Transverse colon (tissue), 4 donors: ENCODE results near the gene KHDC4. TPM values are rescaled to one million over a fixed set of nuclear protein-coding genes. Genes with fewer than 3 reads are reported as not detected.

Experiments used
- DNase-seq: peaks from one replicate; pipeline ENCODE4 v3.0.0-alpha.2; 2019
- H3K27ac ChIP-seq, 4 donors: fragments of 200-600 bp; sonication (generic); 2 replicates each; pipeline ENCODE4 v1.5.1; 2016 to 2018; ENCODE audit warnings: inconsistent platforms in 4 of 4
- H3K27me3 ChIP-seq: fragments of 200-600 bp; sonication (generic); 2 replicates; pipeline ENCODE4 v1.5.1; 2017; ENCODE audit warnings: inconsistent platforms
- H3K36me3 ChIP-seq, 4 donors: fragments of 200-600 bp; sonication (generic); 2 replicates each; pipeline ENCODE4 v1.5.1; 2017 to 2019; ENCODE audit warnings: inconsistent platforms in 4 of 4
- H3K4me1 ChIP-seq, 4 donors: fragments of 200-600 bp; sonication (generic); 2 replicates each; pipeline ENCODE4 v1.5.1; 2017 to 2020; ENCODE audit warnings: inconsistent platforms in 4 of 4
- H3K4me3 ChIP-seq, 4 donors: fragments of 200-600 bp; sonication (generic); 1 replicate in 1 of 4; 2 replicates in 3 of 4; pipeline versions ENCODE4 v1.5.1 to v1.6.1; 2017 to 2019; ENCODE audit warnings: inconsistent platforms in 4 of 4
- H3K9me3 ChIP-seq, 2 donors: fragments of 200-600 bp; sonication (generic); 2 replicates each; pipeline ENCODE4 v1.5.1; 2017 to 2019; ENCODE audit warnings: inconsistent platforms in 2 of 2
- CTCF ChIP-seq, 5 experiments: fragments of 200-600 bp in 3 of 5; fragments of 450-650 bp in 2 of 5; sonication (generic) in 3 of 5; IDR thresholded peaks; 1 replicate in 2 of 5; 2 replicates in 3 of 5; pipeline ENCODE4 v1.5.1; 2016 to 2017; ENCODE audit warnings: antibody characterized with exemption in 5 of 5, inconsistent platforms in 3 of 5, mild to moderate bottlenecking in 2 of 5, moderate library complexity in 1 of 5
- EP300 ChIP-seq: sonication (generic); formaldehyde crosslinking; IDR thresholded peaks from one replicate; pipeline ENCODE4 v1.6.1; 2017; ENCODE audit warnings: antibody characterized with exemption, low read depth
- POLR2A ChIP-seq: fragments of 450-650 bp; IDR thresholded peaks from one replicate; pipeline ENCODE4 v1.6.1; 2016; ENCODE audit warnings: antibody characterized with exemption, mild to moderate bottlenecking, moderate library complexity
- POLR2AphosphoS5 ChIP-seq, 3 donors: sonication (generic); formaldehyde crosslinking; IDR thresholded peaks; one replicate each; pipeline ENCODE4 v1.6.1; 2016; ENCODE audit warnings: antibody characterized with exemption in 3 of 3
- WGBS, 2 donors: methylation state at CpG; one replicate each; pipeline ENCODE4 v1.1.5; 2018; ENCODE audit warnings: low coverage in 1 of 2; 5-methylcytosine and 5-hydroxymethylcytosine counted together
- in situ Hi-C, 4 donors: fragments of 200-750 bp; cut with MboI; loops; one replicate each; pipeline versions ENCODE4 v1.15.0 to v1.15.1; 2017; ENCODE audit warnings: low sequenced_read_pairs in 3 of 4, low pct_ligation_motif_present in 1 of 4, low pct_unique_long_range_greater_than_20kb in 1 of 4
- intact Hi-C: fragments of 100-400 bp; cut with DNase I; formaldehyde crosslinking; loops from one replicate; pipeline ENCODE4 v1.15.1; 2023; ENCODE audit warnings: low total_unique reads
- total RNA-seq, 4 donors: library from RNA; depleted of rRNA; stranded (reverse); fragments of >200 nt; gene quantifications; one replicate each; pipeline ENCODE4 v1.1.0, GENCODE V29; 2016

Gene KHDC4
- total RNA-seq, 4 donors from 2014 or later: 76.2 to 158 (median 98.7) TPM

GRCh38 chr1:155973723-155974122, 39.5 kb upstream of the KHDC4 start:
- H3K9me3 ChIP-seq: no peaks in the 10 kb centered on the region
- intact Hi-C loops: no loop called here
- no peaks in the 10 kb centered on the region for H3K27me3 ChIP-seq
- peaks cover 31 to 86% (median 70%) of the 10 kb centered on the region in 4 donors for H3K4me1 ChIP-seq
- H3K36me3 ChIP-seq: peaks cover 0 to 4% (median 0%) of the 10 kb centered on the region in 4 donors
- in situ Hi-C loops: no loop called here
- peak overlapping the region; percentile 92 to 96 (median 94) for H3K27ac ChIP-seq
- no peak for TF ChIP-seq POLR2AphosphoS5 (IDR thresholded peaks at IDR 0.05)
- no peak for TF ChIP-seq EP300
- TF ChIP-seq POLR2A: no peak
- TF ChIP-seq CTCF (IDR thresholded peaks at IDR 0.05): no peak
- no peak for DNase-seq
- 66 to 88% methylated on average over 2 to 3 of the region's 3 CpGs for WGBS, 2 donors
- H3K4me3 ChIP-seq: no peak overlapping the region

- H3K4me1 ChIP-seq: peaks cover 44 to 96% (median 78%) of the 10 kb centered on the region in 4 donors
- in situ Hi-C loops: no loop called here
- TF ChIP-seq CTCF (IDR thresholded peaks at IDR 0.05) (no peak), POLR2A (no peak), POLR2AphosphoS5 (IDR thresholded peaks at IDR 0.05) (no peak), EP300 (no peak)
- no peak overlapping the region for H3K4me3 ChIP-seq
- H3K27me3 ChIP-seq: no peaks in the 10 kb centered on the region
- peaks cover 0 to 5% (median 0%) of the 10 kb centered on the region in 4 donors for H3K36me3 ChIP-seq
- peak overlapping the region; percentile 6 to 96 (median 18) for H3K27ac ChIP-seq
- DNase-seq: no peak
- intact Hi-C loops: no loop called here
- H3K9me3 ChIP-seq: no peaks in the 10 kb centered on the region
- WGBS, 2 donors: 79 to 81% methylated on average over 4 to 9 of the region's 9 CpGs
Observed at GRCh38 chr1:155971910-155972809, 37.9 kb upstream of the KHDC4 start.

- H3K27ac ChIP-seq: peak overlapping the region; percentile 57 to 73 (median 68)
- peaks cover 40 to 84% (median 68%) of the 10 kb centered on the region in 4 donors for H3K4me1 ChIP-seq
- H3K9me3 ChIP-seq: no peaks in the 10 kb centered on the region
- peak; percentile 72 for DNase-seq
- in situ Hi-C loops (no loop called here), intact Hi-C loops (no loop called here)
- no peaks in the 10 kb centered on the region for H3K27me3 ChIP-seq
- no peak for TF ChIP-seq CTCF (IDR thresholded peaks at IDR 0.05)
- no peak for TF ChIP-seq EP300
- no peak for TF ChIP-seq POLR2AphosphoS5 (IDR thresholded peaks at IDR 0.05)
- no peak for TF ChIP-seq POLR2A
- H3K4me3 ChIP-seq: no peak overlapping the region
- WGBS, 2 donors: 31 to 32% methylated on average over 6 to 11 of the region's 11 CpGs
- peaks cover 0 to 9% (median 4%) of the 10 kb centered on the region in 4 donors for H3K36me3 ChIP-seq
Observed at GRCh38 chr1:155970531-155971167, 36.4 kb upstream of the KHDC4 start.

DNA sequence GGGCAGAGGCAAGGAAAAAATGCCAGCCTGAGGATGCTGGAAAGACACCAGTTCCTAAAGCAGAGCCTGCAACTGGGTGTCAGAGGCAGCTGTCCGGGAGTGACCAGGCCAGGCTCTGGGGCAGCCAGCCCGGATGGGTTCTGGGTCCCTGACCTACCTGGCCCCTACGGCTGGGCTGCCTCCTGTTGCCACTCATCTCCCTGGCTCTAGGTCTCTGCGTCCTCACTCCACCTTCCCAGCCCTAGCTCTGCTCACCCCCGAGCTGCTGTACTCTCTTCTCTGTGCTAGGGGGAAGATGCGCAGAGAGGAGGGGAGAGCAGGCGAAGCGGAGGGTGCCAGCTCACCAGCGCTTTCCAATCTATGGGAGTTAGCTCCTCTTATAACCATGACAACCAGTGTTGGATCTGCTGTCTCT, 35.2 kb upstream of the KHDC4 start:
- in situ Hi-C loops: no loop called here
- no peak for TF ChIP-seq CTCF (IDR thresholded peaks at IDR 0.05)
- peaks cover 29 to 71% (median 55%) of the 10 kb centered on the region in 4 donors for H3K4me1 ChIP-seq
- intact Hi-C loops: no loop called here
- no peak overlapping the region for H3K4me3 ChIP-seq
- H3K27ac ChIP-seq: peak overlapping the region; percentile 57 to 73 (median 68)
- 70 to 91% methylated on average over 2 to 9 of the region's 9 CpGs for WGBS, 2 donors
- peaks cover 0 to 22% (median 11%) of the 10 kb centered on the region in 4 donors for H3K36me3 ChIP-seq
- no peak for DNase-seq
- no peaks in the 10 kb centered on the region for H3K27me3 ChIP-seq
- H3K9me3 ChIP-seq: no peaks in the 10 kb centered on the region
